NCI-H1417 treated with DMSO at 0.1 percent for 48 hours (cell line): ENCODE data around the gene TMEM272.

Experiments
- DNase-seq: peaks from one replicate; lab custom pipeline; 2025; lab: John Stamatoyannopoulos, UW

Gene TMEM272

GRCh38 chr13:51849145-51850101, 4.4 kb upstream of the TMEM272 start:
- no peak for DNase-seq

- DNase-seq, result no peak
These were observed 3.7 kb upstream of the TMEM272 start for GRCh38 chr13:51848674-51849073.

GRCh38 chr13:51846756-51847155, 1.8 kb upstream of the TMEM272 start:
- no peak for DNase-seq

GRCh38 chr13:51845574-51846318, 769 bp upstream of the TMEM272 start:
- no peak for DNase-seq

GRCh38 chr13:51843529-51843928, 1.4 kb downstream of the TMEM272 start:
- DNase-seq, result no peak

GRCh38 chr13:51841732-51842131, 3.2 kb downstream of the TMEM272 start:
- DNase-seq, result no peak

- no peak for DNase-seq
These were observed 4.1 kb downstream of the TMEM272 start for GRCh38 chr13:51840917-51841316.

- no peak for DNase-seq
These were observed 5.1 kb downstream of the TMEM272 start for GRCh38 chr13:51839711-51840540.

GRCh38 chr13:51838240-51838846, 6.6 kb downstream of the TMEM272 start:
- no peak for DNase-seq

- DNase-seq, result no peak
These were observed 8.0 kb downstream of the TMEM272 start for GRCh38 chr13:51837016-51837415.

- DNase-seq, result no peak
These were observed 10.3 kb downstream of the TMEM272 start for GRCh38 chr13:51834581-51835171.

GRCh38 chr13:51833980-51834379, 11.0 kb downstream of the TMEM272 start:
- no peak for DNase-seq

GRCh38 chr13:51832471-51833152, 12.4 kb downstream of the TMEM272 start:
- DNase-seq, result no peak

GRCh38 chr13:51831519-51831918, 13.5 kb downstream of the TMEM272 start:
- no peak for DNase-seq

- DNase-seq, result no peak
These were observed 15.4 kb downstream of the TMEM272 start for GRCh38 chr13:51829568-51829899.

GRCh38 chr13:51828730-51829567, 16.0 kb downstream of the TMEM272 start:
- no peak for DNase-seq

GRCh38 chr13:51827254-51827653, 17.7 kb downstream of the TMEM272 start:
- DNase-seq, result no peak

- DNase-seq, result no peak
These were observed 18.4 kb downstream of the TMEM272 start for GRCh38 chr13:51826606-51827005.

GRCh38 chr13:51825681-51826254, 19.2 kb downstream of the TMEM272 start:
- DNase-seq, result no peak

- no peak for DNase-seq
These were observed 19.8 kb downstream of the TMEM272 start for GRCh38 chr13:51825165-51825592.
